Measurements from ENCODE around the gene PDE4B.
A peak's percentile ranks its signal among the peaks of the same experiment; 100 is the strongest.

Gene PDE4B

GRCh38 chr1:65792669-65793358 lies at the start of gene PDE4B:
PDE4B (plus strand) TSS chr1:65792895.
- peak; percentile 10 for DNase-seq (ENCODE audit: low read depth)

- no peak for DNase-seq (ENCODE audit: low read depth)
Measured at GRCh38 chr1:65744731-65745130, 48.0 kb upstream of the PDE4B start.

GRCh38 chr1:65751961-65752360 lies 40.7 kb upstream of the PDE4B start:
- DNase-seq (ENCODE audit: low read depth): no peak

GRCh38 chr1:65756616-65757015 lies 36.1 kb upstream of the PDE4B start:
- peak; percentile 18 for DNase-seq (ENCODE audit: low read depth)

GRCh38 chr1:65757531-65757930 lies 35.2 kb upstream of the PDE4B start:
- no peak for DNase-seq (ENCODE audit: low read depth)

GRCh38 chr1:65758128-65758527 lies 34.6 kb upstream of the PDE4B start:
- DNase-seq (ENCODE audit: low read depth): no peak

GRCh38 chr1:65759516-65759915 lies 33.2 kb upstream of the PDE4B start:
- no peak for DNase-seq (ENCODE audit: low read depth)

GRCh38 chr1:65762081-65762862 lies 30.4 kb upstream of the PDE4B start:
- DNase-seq (ENCODE audit: low read depth): peak; percentile 36

GRCh38 chr1:65764052-65764451 lies 28.6 kb upstream of the PDE4B start:
- DNase-seq (ENCODE audit: low read depth): no peak

GRCh38 chr1:65765631-65766030 lies 27.1 kb upstream of the PDE4B start:
- DNase-seq (ENCODE audit: low read depth): no peak

GRCh38 chr1:65769636-65770035 lies 23.1 kb upstream of the PDE4B start:
- DNase-seq (ENCODE audit: low read depth): no peak

- no peak for DNase-seq (ENCODE audit: low read depth)
Measured at GRCh38 chr1:65772607-65773006, 20.1 kb upstream of the PDE4B start.

- no peak for DNase-seq (ENCODE audit: low read depth)
Measured at GRCh38 chr1:65773391-65774123, 19.1 kb upstream of the PDE4B start.

- no peak for DNase-seq (ENCODE audit: low read depth)
Measured at GRCh38 chr1:65788762-65789161, 3.9 kb upstream of the PDE4B start.

GRCh38 chr1:65791396-65791795 lies 1.3 kb upstream of the PDE4B start:
- peak; percentile 15 for DNase-seq (ENCODE audit: low read depth)

GRCh38 chr1:65791801-65792668 lies 660 bp upstream of the PDE4B start:
- peak; percentile 11 for DNase-seq (ENCODE audit: low read depth)

- no peak for DNase-seq (ENCODE audit: low read depth)
Measured at GRCh38 chr1:65793359-65793732, 651 bp downstream of the PDE4B start.

- no peak for DNase-seq (ENCODE audit: low read depth)
Measured at GRCh38 chr1:65795311-65795710, 2.6 kb downstream of the PDE4B start.

GRCh38 chr1:65799601-65800000 lies 6.9 kb downstream of the PDE4B start:
- no peak for DNase-seq (ENCODE audit: low read depth)

- no peak for DNase-seq (ENCODE audit: low read depth)
Measured at GRCh38 chr1:65804584-65804983, 11.9 kb downstream of the PDE4B start.

- DNase-seq (ENCODE audit: low read depth): peak; percentile 96
Measured at GRCh38 chr1:65812065-65812464, 19.4 kb downstream of the PDE4B start.

GRCh38 chr1:65813956-65814355 lies 21.3 kb downstream of the PDE4B start:
- DNase-seq (ENCODE audit: low read depth): peak; percentile 49

All from stromal cell of bone marrow (primary cell).